ENCODE data around the gene CD300E.

GRCh38 chr17:74616696-74617095 is 6.8 kb downstream of the CD300E start:
- TF ChIP-seq CTCF (IDR thresholded peaks at IDR 0.05; ENCODE audit: insufficient read depth, low read length): no peak
- TF ChIP-seq REST (IDR thresholded peaks at IDR 0.05; ENCODE audit: insufficient replicate concordance, low read depth): no peak
- no peak for TF ChIP-seq POLR2AphosphoS5 (IDR thresholded peaks at IDR 0.05; ENCODE audit: low read depth)

Measured in HL-60 (cell line).